ENCODE results near the gene FRMD1.

FRMD1 gene

GRCh38 chr6:168075787-168076202, 3.2 kb downstream of the FRMD1 start:
- H3K4me3 ChIP-seq (replicated peaks; ENCODE audit: low read depth, low read length), result no peak overlapping the region
- no peak for TF ChIP-seq CTCF (IDR thresholded peaks at IDR 0.05; ENCODE audit: insufficient read depth, low read length, poor library complexity, severe bottlenecking)
- no peak for DNase-seq (ENCODE audit: extremely low read depth, insufficient read length)
- no peaks in the 10 kb centered on the region for H3K27me3 ChIP-seq (replicated peaks; ENCODE audit: control insufficient read depth, insufficient read depth, low read length)
- H3K36me3 ChIP-seq (ENCODE audit: control insufficient read depth, insufficient read depth, low read length), result no peaks in the 10 kb centered on the region

GRCh38 chr6:168075216-168075615, 3.8 kb downstream of the FRMD1 start:
- no peaks in the 10 kb centered on the region for H3K36me3 ChIP-seq (ENCODE audit: control insufficient read depth, insufficient read depth, low read length)
- H3K4me3 ChIP-seq (replicated peaks; ENCODE audit: low read depth, low read length), result no peak overlapping the region
- no peak for TF ChIP-seq CTCF (IDR thresholded peaks at IDR 0.05; ENCODE audit: insufficient read depth, low read length, poor library complexity, severe bottlenecking)
- no peak for DNase-seq (ENCODE audit: extremely low read depth, insufficient read length)
- no peaks in the 10 kb centered on the region for H3K27me3 ChIP-seq (replicated peaks; ENCODE audit: control insufficient read depth, insufficient read depth, low read length)

- TF ChIP-seq CTCF (IDR thresholded peaks at IDR 0.05; ENCODE audit: insufficient read depth, low read length, poor library complexity, severe bottlenecking), result no peak
- no peak for DNase-seq (ENCODE audit: extremely low read depth, insufficient read length)
- no peak overlapping the region for H3K4me3 ChIP-seq (replicated peaks; ENCODE audit: low read depth, low read length)
- H3K36me3 ChIP-seq (ENCODE audit: control insufficient read depth, insufficient read depth, low read length), result no peaks in the 10 kb centered on the region
- no peaks in the 10 kb centered on the region for H3K27me3 ChIP-seq (replicated peaks; ENCODE audit: control insufficient read depth, insufficient read depth, low read length)
These were observed 4.9 kb downstream of the FRMD1 start for GRCh38 chr6:168073937-168074730.

GRCh38 chr6:168072730-168073129, 6.3 kb downstream of the FRMD1 start:
- no peak for DNase-seq (ENCODE audit: extremely low read depth, insufficient read length)
- Histone ChIP-seq H3K4me3 (replicated peaks; ENCODE audit: low read depth, low read length) (no peak overlapping the region), H3K27me3 (replicated peaks; ENCODE audit: control insufficient read depth, insufficient read depth, low read length) (no peaks in the 10 kb centered on the region), H3K36me3 (ENCODE audit: control insufficient read depth, insufficient read depth, low read length) (no peaks in the 10 kb centered on the region)
- TF ChIP-seq CTCF (IDR thresholded peaks at IDR 0.05; ENCODE audit: insufficient read depth, low read length, poor library complexity, severe bottlenecking), result no peak

GRCh38 chr6:168072261-168072660, 6.8 kb downstream of the FRMD1 start:
- no peak for TF ChIP-seq CTCF (IDR thresholded peaks at IDR 0.05; ENCODE audit: insufficient read depth, low read length, poor library complexity, severe bottlenecking)
- no peak for DNase-seq (ENCODE audit: extremely low read depth, insufficient read length)
- no peaks in the 10 kb centered on the region for H3K27me3 ChIP-seq (replicated peaks; ENCODE audit: control insufficient read depth, insufficient read depth, low read length)
- H3K36me3 ChIP-seq (ENCODE audit: control insufficient read depth, insufficient read depth, low read length), result no peaks in the 10 kb centered on the region
- no peak overlapping the region for H3K4me3 ChIP-seq (replicated peaks; ENCODE audit: low read depth, low read length)
